RCC 7860 (cell line): ENCODE results near the gene VAMP5.
"Not testable (repeated sequence)": the region's sequence is repeated elsewhere in the genome, so short reads cannot be mapped to it uniquely, and the experiment has no call there.

Source experiments
- DNase-seq: peaks from one replicate; pipeline ENCODE4 v3.0.0-alpha.2; 2015; ENCODE audit warnings: low spot score
- FAIRE-seq: peaks from 2 replicates; lab custom pipeline; 2012; peaks lifted over from hg19 to GRCh38; lab: Jason Lieb, UNC

VAMP5 gene

GRCh38 chr2:85582492-85582891, 1.7 kb upstream of the VAMP5 start:
- DNase-seq (no peak), FAIRE-seq (no peak)

GRCh38 chr2:85583667-85584353, 421 bp upstream of the VAMP5 start:
- FAIRE-seq: no peak

GRCh38 chr2:85584857-85585780, 888 bp downstream of the VAMP5 start:
- FAIRE-seq (peak; percentile 92), DNase-seq (peak; percentile 98)

More at GRCh38 chr2:85583667-85584353, 421 bp upstream of the VAMP5 start:
- DNase-seq: no peak

- DNase-seq (peak; percentile 87), FAIRE-seq (peak; percentile 76)
Observed at GRCh38 chr2:85585781-85586105, 1.5 kb downstream of the VAMP5 start.

GRCh38 chr2:85588236-85588635, 4.0 kb downstream of the VAMP5 start:
- DNase-seq: no peak
- FAIRE-seq: no peak

- DNase-seq: no peak
- no peak for FAIRE-seq
Observed at GRCh38 chr2:85588645-85589044, 4.4 kb downstream of the VAMP5 start.

- FAIRE-seq (no peak), DNase-seq (no peak)
Observed at GRCh38 chr2:85589181-85589580, 5.0 kb downstream of the VAMP5 start.

- FAIRE-seq: no peak
- DNase-seq: peak; percentile 82
Observed at GRCh38 chr2:85589982-85590791, 6.0 kb downstream of the VAMP5 start.

- FAIRE-seq (no peak), DNase-seq (no peak)
Observed at GRCh38 chr2:85590950-85591349, 6.7 kb downstream of the VAMP5 start.

- no peak for DNase-seq
- FAIRE-seq: no peak
Observed at GRCh38 chr2:85591563-85591962, 7.3 kb downstream of the VAMP5 start.

- not testable (repeated sequence) for FAIRE-seq, DNase-seq
Observed at GRCh38 chr2:85592299-85592698, 8.1 kb downstream of the VAMP5 start.

- FAIRE-seq (no peak), DNase-seq (no peak)
Observed at GRCh38 chr2:85593023-85593422, 8.8 kb downstream of the VAMP5 start.

- FAIRE-seq (no peak), DNase-seq (no peak)
Observed at GRCh38 chr2:85594715-85595300, 10.6 kb downstream of the VAMP5 start.

- DNase-seq: peak; percentile 97
- peak; percentile 94 for FAIRE-seq
Observed at GRCh38 chr2:85595301-85596025, 11.2 kb downstream of the VAMP5 start, which contains the start of gene RNF181. RNF181 (plus strand) TSS chr2:85595745; CDS start chr2:85595764, 19 bp downstream.

GRCh38 chr2:85596026-85596333, 11.7 kb downstream of the VAMP5 start:
- no peak for DNase-seq
- no peak for FAIRE-seq

- FAIRE-seq: no peak
- no peak for DNase-seq
Observed at GRCh38 chr2:85596486-85597143, 12.4 kb downstream of the VAMP5 start.

GRCh38 chr2:85597241-85597640, 13.0 kb downstream of the VAMP5 start:
- no peak for FAIRE-seq
- DNase-seq: no peak

- FAIRE-seq (no peak), DNase-seq (no peak)
Observed at GRCh38 chr2:85598594-85599340, 14.5 kb downstream of the VAMP5 start.
